ENCODE data around the gene LUZP2. TPM values are rescaled to one million over a fixed set of nuclear protein-coding genes. Genes with fewer than 3 reads are reported as not detected.

Gene LUZP2
- total and polyA plus RNA-seq, 9 of the 15 experiments (the other 6 are each of a cell fraction or from before 2014, with no cell fraction given), result not detected

DNA sequence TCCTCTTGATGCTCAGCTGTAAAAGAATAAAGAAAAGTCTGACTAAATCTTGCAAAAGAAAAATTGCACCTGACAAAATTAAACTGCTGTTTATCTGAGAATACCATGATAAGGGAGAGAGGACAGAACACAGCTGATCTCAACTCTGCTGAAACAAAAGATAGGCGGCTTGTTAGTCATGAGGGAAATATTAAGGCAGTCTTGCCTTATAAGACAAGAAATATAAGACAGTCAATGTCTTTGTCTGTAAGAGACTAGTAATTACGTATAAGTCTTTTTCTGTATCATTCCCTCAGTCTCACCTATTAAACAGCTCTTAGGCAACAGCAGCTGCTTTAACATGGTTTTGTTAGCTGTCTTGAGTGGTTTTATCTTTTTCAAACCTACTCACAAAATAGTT lies 296.6 kb downstream of the LUZP2 start (continued):
- TF ChIP-seq, protein P1, sequence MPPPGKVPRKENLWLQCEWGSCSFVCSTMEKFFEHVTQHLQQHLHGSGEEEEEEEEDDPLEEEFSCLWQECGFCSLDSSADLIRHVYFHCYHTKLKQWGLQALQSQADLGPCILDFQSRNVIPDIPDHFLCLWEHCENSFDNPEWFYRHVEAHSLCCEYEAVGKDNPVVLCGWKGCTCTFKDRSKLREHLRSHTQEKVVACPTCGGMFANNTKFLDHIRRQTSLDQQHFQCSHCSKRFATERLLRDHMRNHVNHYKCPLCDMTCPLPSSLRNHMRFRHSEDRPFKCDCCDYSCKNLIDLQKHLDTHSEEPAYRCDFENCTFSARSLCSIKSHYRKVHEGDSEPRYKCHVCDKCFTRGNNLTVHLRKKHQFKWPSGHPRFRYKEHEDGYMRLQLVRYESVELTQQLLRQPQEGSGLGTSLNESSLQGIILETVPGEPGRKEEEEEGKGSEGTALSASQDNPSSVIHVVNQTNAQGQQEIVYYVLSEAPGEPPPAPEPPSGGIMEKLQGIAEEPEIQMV (tag; conservative IDR thresholded peaks at IDR 0.05; ENCODE audit: low read depth), result no peak
- TF ChIP-seq HNRNPL (IDR thresholded peaks at IDR 0.05; ENCODE audit: low read depth, low read length) (no peak), MTA3 (IDR thresholded peaks at IDR 0.05; ENCODE audit: borderline replicate concordance) (no peak), RFX5 (IDR thresholded peaks at IDR 0.05; ENCODE audit: low read depth, low read length) (no peak), GATA2 (CRISPR knock-in tag; IDR thresholded peaks at IDR 0.05) (no peak), RBM25 (IDR thresholded peaks at IDR 0.05; ENCODE audit: low read depth, low read length, severe bottlenecking) (no peak), GTF2A2 (tag; IDR thresholded peaks at IDR 0.05) (no peak), XRCC4 (IDR thresholded peaks at IDR 0.05; ENCODE audit: extremely low read depth, insufficient read depth, insufficient read length) (no peak), NFXL1 (CRISPR knock-in tag; IDR thresholded peaks at IDR 0.05) (no peak)

DNA sequence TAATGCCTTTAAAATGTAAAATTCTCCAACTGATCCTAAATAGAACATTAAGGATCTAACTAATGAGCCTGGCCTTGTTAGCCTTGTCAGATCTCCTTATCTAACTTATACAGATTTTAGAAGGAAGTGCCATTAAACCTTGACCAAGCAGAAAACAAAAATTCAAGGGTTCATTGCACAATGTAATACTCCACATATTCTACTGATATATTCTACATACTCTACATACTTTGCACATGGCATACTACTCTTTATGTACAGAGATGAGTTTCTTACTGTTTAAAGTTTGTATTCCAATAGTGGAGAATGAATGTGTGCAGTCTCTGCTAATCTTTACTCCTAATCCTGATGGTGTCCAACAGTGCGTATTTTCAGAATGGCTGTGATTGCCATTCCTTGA lies 297.2 kb downstream of the LUZP2 start:
- no peak for ATAC-seq
- DNase-seq (ENCODE audit: extremely low read depth in 1 of 4, low spot score in 3 of 4), result no peak
- Histone ChIP-seq H3K27me3 (ENCODE audit: control insufficient read depth in 2 of 2, insufficient read depth in 2 of 2, low read length in 2 of 2) (no peaks in the 10 kb centered on the region), H4K20me1 (replicated peaks; ENCODE audit: control insufficient read depth, insufficient read depth, low read length) (no peaks in the 10 kb centered on the region), H3K4me2 (ENCODE audit: insufficient read depth, low read length) (no peak overlapping the region), H3K36me3 (ENCODE audit: control insufficient read depth, insufficient read depth, low read length) (no peaks in the 10 kb centered on the region), H3K9ac (ENCODE audit: insufficient read depth in 1 of 2, low read depth in 2 of 2, low read length in 2 of 2) (no peak overlapping the region), H2AFZ (ENCODE audit: low read depth, low read length) (no peak overlapping the region), H3K4me3 (no peak overlapping the region), H3K27ac (ENCODE audit: extremely low read depth, low read depth, low read length) (no peak overlapping the region), H3K79me2 (ENCODE audit: control insufficient read depth, insufficient read depth, low read length) (no peaks in the 10 kb centered on the region), H3K4me1 (replicated peaks in 1 of 2; ENCODE audit: control insufficient read depth in 2 of 2, insufficient read depth in 2 of 2, low read length in 2 of 2) (no peaks in the 10 kb centered on the region), H3K9me3 (replicated peaks; ENCODE audit: control insufficient read depth, insufficient read depth, low read depth, low read length) (no peaks in the 10 kb centered on the region), H3K9me1 (ENCODE audit: control insufficient read depth, insufficient read depth, low read length) (no peaks in the 10 kb centered on the region)
- CTCF ChIA-PET (ENCODE audit: low intra/inter-chr PET ratio), result no interaction called here
- WGBS (ENCODE audit: insufficient coverage, low coverage, missing lambda C conversion rate), result 11% methylated on average over 1 of the region's 1 CpG
- POLR2A ChIA-PET, result no interaction called here
- TF ChIP-seq CHCHD3 (CRISPR knock-in tag; IDR thresholded peaks at IDR 0.05), result no peak
- TF ChIP-seq, protein P2, sequence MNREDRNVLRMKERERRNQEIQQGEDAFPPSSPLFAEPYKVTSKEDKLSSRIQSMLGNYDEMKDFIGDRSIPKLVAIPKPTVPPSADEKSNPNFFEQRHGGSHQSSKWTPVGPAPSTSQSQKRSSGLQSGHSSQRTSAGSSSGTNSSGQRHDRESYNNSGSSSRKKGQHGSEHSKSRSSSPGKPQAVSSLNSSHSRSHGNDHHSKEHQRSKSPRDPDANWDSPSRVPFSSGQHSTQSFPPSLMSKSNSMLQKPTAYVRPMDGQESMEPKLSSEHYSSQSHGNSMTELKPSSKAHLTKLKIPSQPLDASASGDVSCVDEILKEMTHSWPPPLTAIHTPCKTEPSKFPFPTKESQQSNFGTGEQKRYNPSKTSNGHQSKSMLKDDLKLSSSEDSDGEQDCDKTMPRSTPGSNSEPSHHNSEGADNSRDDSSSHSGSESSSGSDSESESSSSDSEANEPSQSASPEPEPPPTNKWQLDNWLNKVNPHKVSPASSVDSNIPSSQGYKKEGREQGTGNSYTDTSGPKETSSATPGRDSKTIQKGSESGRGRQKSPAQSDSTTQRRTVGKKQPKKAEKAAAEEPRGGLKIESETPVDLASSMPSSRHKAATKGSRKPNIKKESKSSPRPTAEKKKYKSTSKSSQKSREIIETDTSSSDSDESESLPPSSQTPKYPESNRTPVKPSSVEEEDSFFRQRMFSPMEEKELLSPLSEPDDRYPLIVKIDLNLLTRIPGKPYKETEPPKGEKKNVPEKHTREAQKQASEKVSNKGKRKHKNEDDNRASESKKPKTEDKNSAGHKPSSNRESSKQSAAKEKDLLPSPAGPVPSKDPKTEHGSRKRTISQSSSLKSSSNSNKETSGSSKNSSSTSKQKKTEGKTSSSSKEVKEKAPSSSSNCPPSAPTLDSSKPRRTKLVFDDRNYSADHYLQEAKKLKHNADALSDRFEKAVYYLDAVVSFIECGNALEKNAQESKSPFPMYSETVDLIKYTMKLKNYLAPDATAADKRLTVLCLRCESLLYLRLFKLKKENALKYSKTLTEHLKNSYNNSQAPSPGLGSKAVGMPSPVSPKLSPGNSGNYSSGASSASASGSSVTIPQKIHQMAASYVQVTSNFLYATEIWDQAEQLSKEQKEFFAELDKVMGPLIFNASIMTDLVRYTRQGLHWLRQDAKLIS (CRISPR knock-in tag; IDR thresholded peaks at IDR 0.05), result no peak
- TF ChIP-seq HNRNPH1 (optimal IDR thresholded peaks at IDR 0.05; ENCODE audit: low read depth, low read length), result no peak
- no peak for TF ChIP-seq ELF1 (tag; IDR thresholded peaks at IDR 0.05)
- TF ChIP-seq ZNF143 (CRISPR knock-in tag; IDR thresholded peaks at IDR 0.05), result no peak
- TF ChIP-seq CCAR2 (IDR thresholded peaks at IDR 0.05; ENCODE audit: low read depth, low read length), result no peak
- TF ChIP-seq, protein P3, sequence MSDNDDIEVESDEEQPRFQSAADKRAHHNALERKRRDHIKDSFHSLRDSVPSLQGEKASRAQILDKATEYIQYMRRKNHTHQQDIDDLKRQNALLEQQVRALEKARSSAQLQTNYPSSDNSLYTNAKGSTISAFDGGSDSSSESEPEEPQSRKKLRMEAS (CRISPR knock-in tag; IDR thresholded peaks at IDR 0.05), result no peak
- TF ChIP-seq PCBP1 (IDR thresholded peaks at IDR 0.05; ENCODE audit: low read depth, low read length, poor library complexity, severe bottlenecking), result no peak
- no peak for FAIRE-seq
- no TSS peak for BruUV-seq (replicated peaks)
- intact Hi-C loops (cut with micrococcal nuclease) (no loop called here), in situ Hi-C loops (cut with MboI) (no loop called here)
